ENCODE measurements around the gene TEX48. TPM values are rescaled to one million over a fixed set of nuclear protein-coding genes. Genes with fewer than 3 reads are reported as not detected.

The TEX48 gene
- polyA plus RNA-seq, 1 of the 3 experiments (the other 2 are of a cell fraction): 0.46 TPM

DNA sequence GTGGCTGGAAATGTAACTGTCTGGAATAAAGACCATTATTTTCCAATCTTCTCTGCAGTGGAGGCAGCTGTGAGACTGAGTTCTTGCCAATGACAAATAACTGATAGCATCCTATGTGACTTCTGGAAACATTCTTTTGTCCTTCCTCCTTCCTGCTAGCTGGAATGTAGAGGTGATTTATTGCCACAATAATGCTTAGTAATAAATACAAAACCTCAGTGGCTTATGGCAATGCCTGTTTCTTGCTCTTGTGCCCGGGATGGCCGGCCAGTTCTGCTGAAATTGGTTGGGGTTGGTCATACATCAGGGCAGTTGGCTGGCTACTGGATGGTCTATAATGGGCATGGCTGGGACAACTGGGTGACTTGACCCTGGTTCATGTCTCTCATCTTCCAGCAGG is 12.2 kb upstream of the TEX48 start (continued):
- TF ChIP-seq PBX3 (IDR thresholded peaks at IDR 0.05) (peak; percentile 98), CTCF (IDR thresholded peaks at IDR 0.05) (no peak), YY1 (IDR thresholded peaks at IDR 0.05; ENCODE audit: low read depth) (no peak), JUND (IDR thresholded peaks at IDR 0.05) (peak; percentile 92), NFIC (IDR thresholded peaks at IDR 0.05; ENCODE audit: borderline replicate concordance) (peak; percentile 92), TEAD4 (IDR thresholded peaks at IDR 0.05; ENCODE audit: borderline replicate concordance, insufficient read depth) (peak; percentile 97), SIN3A (IDR thresholded peaks at IDR 0.05; ENCODE audit: borderline replicate concordance, low read depth, low read length) (no peak), TCF12 (IDR thresholded peaks at IDR 0.05) (peak; percentile 97), POLR2AphosphoS5 (IDR thresholded peaks at IDR 0.05; ENCODE audit: low read depth, low read length) (peak; percentile 71)
- TF ChIP-seq, protein P1, sequence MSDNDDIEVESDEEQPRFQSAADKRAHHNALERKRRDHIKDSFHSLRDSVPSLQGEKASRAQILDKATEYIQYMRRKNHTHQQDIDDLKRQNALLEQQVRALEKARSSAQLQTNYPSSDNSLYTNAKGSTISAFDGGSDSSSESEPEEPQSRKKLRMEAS (IDR thresholded peaks at IDR 0.05; ENCODE audit: low read depth): 0 out of 2 replicates have a peak, but pooled peaks have one; percentile 16

DNA sequence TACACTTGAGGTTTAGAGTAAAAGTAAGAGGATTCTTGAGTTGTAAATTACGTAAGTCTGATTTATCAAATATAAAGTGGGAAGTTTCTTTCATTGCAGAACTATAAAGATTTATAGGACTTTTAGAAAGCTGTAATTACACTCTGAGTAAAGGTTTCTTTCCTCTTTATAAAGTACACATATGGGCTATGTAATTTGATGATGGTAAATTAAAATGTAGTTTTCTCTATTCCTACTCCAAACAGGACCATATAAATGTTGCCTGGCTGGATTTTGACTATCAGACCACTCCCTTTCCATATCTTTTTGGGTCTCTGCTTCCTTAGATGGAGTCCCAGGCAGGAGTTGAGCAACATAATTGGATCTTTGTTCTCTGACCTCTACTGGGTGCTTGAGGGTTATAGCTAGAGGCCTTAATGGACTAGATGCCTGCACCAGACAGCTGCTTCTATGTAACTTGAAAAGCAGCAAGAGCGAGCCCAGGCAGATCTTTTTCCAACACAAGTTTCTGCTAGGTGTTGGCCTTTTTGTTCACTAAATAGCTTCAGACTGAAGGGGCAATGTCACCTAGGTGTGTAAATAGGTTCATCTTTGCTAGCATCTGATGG is 11.4 kb upstream of the TEX48 start:
- Histone ChIP-seq H3K9ac (0 out of 2 replicates have a peak overlapping the region, but pooled peaks have one; percentile 8), H3K9me3 (no peaks in the 10 kb centered on the region), H2AFZ (ENCODE audit: low read depth) (no peak overlapping the region), H3K79me2 (ENCODE audit: insufficient read depth) (no peaks in the 10 kb centered on the region), H3K9me2 (no peaks in the 10 kb centered on the region), H3K4me2 (no peak overlapping the region), H4K20me1 (ENCODE audit: insufficient read depth) (no peaks in the 10 kb centered on the region), H3F3A (replicated peaks; ENCODE audit: insufficient read depth) (peaks cover 35% of the 10 kb centered on the region), H3K27ac (ENCODE audit: low read depth in 2 of 2, low read length in 1 of 2) (peak overlapping the region; percentile 75 to 95; a peak in 3 of 4 replicates), H3K4me1 (ENCODE audit: control insufficient read depth in 1 of 2, insufficient read depth in 2 of 2, low read depth in 1 of 2, low read length in 1 of 2) (peaks cover 0 to 50% of the 10 kb centered on the region in 2 experiments), H3K27me3 (ENCODE audit: insufficient read depth) (no peaks in the 10 kb centered on the region), H3K36me3 (replicated peaks in 1 of 2; ENCODE audit: control insufficient read depth in 1 of 2, insufficient read depth in 2 of 2, low read length in 1 of 2) (no peaks in the 10 kb centered on the region), H3K4me3 (ENCODE audit: low read depth in 2 of 2, low read length in 1 of 2) (no peak overlapping the region)
- DNase-seq: no peak
- CTCF ChIA-PET: interaction anchor here (0.9 to 4.5 kb wide), 2 partner anchors 12 to 217 kb away, joined by 3 to 26 read pairs; partner anchors contain the start of gene TEX48
- POLR2A ChIA-PET: no interaction called here
- 29% methylated on average over 1 of the region's 2 CpGs for WGBS (ENCODE audit: low lambda C conversion rate)
- TF ChIP-seq POLR2AphosphoS5 (IDR thresholded peaks at IDR 0.05; ENCODE audit: low read depth, low read length) (no peak), TAF1 (IDR thresholded peaks at IDR 0.05; ENCODE audit: borderline replicate concordance, low read depth, low read length) (no peak), USF2 (IDR thresholded peaks at IDR 0.05; ENCODE audit: borderline replicate concordance, low read depth, low read length) (no peak)
